ENCODE results near the gene GRAPL. TPM values are rescaled to one million over a fixed set of nuclear protein-coding genes. Genes with fewer than 3 reads are reported as not detected.
"Not testable (repeated sequence)": the region's sequence is repeated elsewhere in the genome, so short reads cannot be mapped to it uniquely, and the experiment has no call there.

Gene GRAPL
- total RNA-seq, 6 donors from 2014 or later, result 2.3 to 17.2 (median 5.0) TPM

- not testable (repeated sequence) for H3K36me3 ChIP-seq, H3K27me3 ChIP-seq, H3K4me1 ChIP-seq, H3K9me3 ChIP-seq, DNase-seq, H3K4me3 ChIP-seq, H3K27ac ChIP-seq
- ATAC-seq (ENCODE audit: low FRiP score in 2 of 2), result peak; percentile 90
- WGBS, 2 donors, result no CpG with 5 or more reads among the region's 71 CpGs
These were observed 35.2 kb downstream of the GRAPL start for GRCh38 chr17:19162384-19163216.

GRCh38 chr17:19174422-19174821, 47.0 kb downstream of the GRAPL start:
- not testable (repeated sequence) for H3K27ac ChIP-seq, H3K9me3 ChIP-seq, H3K4me1 ChIP-seq, H3K36me3 ChIP-seq, H3K27me3 ChIP-seq, DNase-seq, H3K4me3 ChIP-seq
- peak; percentile 33 to 49 for ATAC-seq (ENCODE audit: low FRiP score in 2 of 2)
- WGBS, 2 donors, result no CpG with 5 or more reads among the region's 3 CpGs

GRCh38 chr17:19175410-19175809, 48.0 kb downstream of the GRAPL start:
- H3K27me3 ChIP-seq, H3K36me3 ChIP-seq, H3K27ac ChIP-seq, H3K4me1 ChIP-seq, H3K4me3 ChIP-seq, H3K9me3 ChIP-seq, DNase-seq: not testable (repeated sequence)
- ATAC-seq (ENCODE audit: low FRiP score in 2 of 2), result peak; percentile 94 to 98
- no CpG with 5 or more reads among the region's 20 CpGs for WGBS, 2 donors

GRCh38 chr17:19181040-19181875, 53.9 kb downstream of the GRAPL start:
- H3K4me3 ChIP-seq, DNase-seq, H3K27me3 ChIP-seq, H3K4me1 ChIP-seq, H3K27ac ChIP-seq, H3K36me3 ChIP-seq, H3K9me3 ChIP-seq: not testable (repeated sequence)
- ATAC-seq (ENCODE audit: low FRiP score in 2 of 2), result peak; percentile 97 to 99
- WGBS, 2 donors, result no CpG with 5 or more reads among the region's 33 CpGs

- H3K9me3 ChIP-seq, H3K4me3 ChIP-seq, H3K27me3 ChIP-seq, DNase-seq, H3K4me1 ChIP-seq, H3K36me3 ChIP-seq: not testable (repeated sequence)
- 0% methylated on average over 10 to 11 of the region's 62 CpGs for WGBS, 2 donors
- TF ChIP-seq EP300 (IDR thresholded peaks at IDR 0.05) (peak in 1 of 4 donors; percentile 73), POLR2AphosphoS5 (IDR thresholded peaks at IDR 0.05) (peak in 1 of 2 donors; percentile 98)
- ATAC-seq (ENCODE audit: low FRiP score in 2 of 2), result peak in 1 of 2 donors; percentile 57
- peak overlapping the region in 2 of 4 donors; percentile 49 to 60 for H3K27ac ChIP-seq
These were observed 60.8 kb downstream of the GRAPL start for GRCh38 chr17:19187883-19188869.

GRCh38 chr17:19188870-19189708, 61.7 kb downstream of the GRAPL start:
- H3K36me3 ChIP-seq, H3K4me3 ChIP-seq, H3K27me3 ChIP-seq, DNase-seq, H3K27ac ChIP-seq, H3K4me1 ChIP-seq, H3K9me3 ChIP-seq: not testable (repeated sequence)
- no CpG with 5 or more reads among the region's 39 CpGs for WGBS, 2 donors
- ATAC-seq (ENCODE audit: low FRiP score in 2 of 2), result peak; percentile 66 to 91

- H3K36me3 ChIP-seq; H3K4me3 ChIP-seq; ATAC-seq (ENCODE audit: low FRiP score in 2 of 2); H3K4me1 ChIP-seq; H3K27ac ChIP-seq; DNase-seq; H3K9me3 ChIP-seq; H3K27me3 ChIP-seq: not testable (repeated sequence)
- no CpG with 5 or more reads among the region's 36 CpGs for WGBS, 2 donors
These were observed 62.5 kb downstream of the GRAPL start for GRCh38 chr17:19189781-19190405.

- not testable (repeated sequence) for H3K9me3 ChIP-seq, DNase-seq, H3K36me3 ChIP-seq, H3K4me1 ChIP-seq, H3K27me3 ChIP-seq
- peak; percentile 97 to 99 for ATAC-seq (ENCODE audit: low FRiP score in 2 of 2)
- Histone ChIP-seq H3K27ac (peak overlapping the region in 1 of 4 donors; percentile 76), H3K4me3 (peak overlapping the region in 3 of 4 donors; percentile 21 to 47 (median 37))
- WGBS, 2 donors, result no CpG with 5 or more reads among the region's 33 CpGs
These were observed 69.2 kb downstream of the GRAPL start for GRCh38 chr17:19196382-19197204.

- H3K36me3 ChIP-seq, H3K27ac ChIP-seq, H3K9me3 ChIP-seq, H3K27me3 ChIP-seq, H3K4me3 ChIP-seq, DNase-seq, H3K4me1 ChIP-seq: not testable (repeated sequence)
- ATAC-seq (ENCODE audit: low FRiP score in 2 of 2), result peak; percentile 93 to 98
- no CpG with 5 or more reads among the region's 20 CpGs for WGBS, 2 donors
These were observed 75.1 kb downstream of the GRAPL start for GRCh38 chr17:19202448-19202847.

GRCh38 chr17:19203429-19203828, 76.0 kb downstream of the GRAPL start:
- not testable (repeated sequence) for H3K27ac ChIP-seq, H3K36me3 ChIP-seq, DNase-seq, H3K27me3 ChIP-seq, H3K9me3 ChIP-seq, H3K4me3 ChIP-seq, H3K4me1 ChIP-seq
- peak in 1 of 2 donors; percentile 25 for ATAC-seq (ENCODE audit: low FRiP score in 2 of 2)
- WGBS, 2 donors, result no CpG with 5 or more reads among the region's 3 CpGs
